PC-3 (cell line): Measurements from ENCODE around the gene GAS7. TPM values are rescaled to one million over a fixed set of nuclear protein-coding genes. Genes with fewer than 3 reads are reported as not detected.

Experiments
- ATAC-seq: fragments of 200-7000 bp; cut with Tn5 transposase; 2 replicates; pipeline ENCODE4 v1.9.1; 2020; ENCODE audit warnings: mild to moderate bottlenecking, moderate library complexity
- BruUV-seq: library from RNA; stranded (reverse); fragments of 400-500 nt; replicated peaks from 2 replicates; lab custom pipeline; 2021; lab: Mats Ljungman, UMichigan
- CTCF ChIA-PET: fragments of 300-600 bp; sonication (Branson Sonifier 250); formaldehyde crosslinking; loops from one replicate; lab custom pipeline; 2022; ENCODE audit warnings: antibody characterized with exemption; lab: Charles Lee
- POLR2A ChIA-PET: fragments of 300-600 bp; sonication (Branson Sonifier 250); formaldehyde crosslinking; loops from one replicate; lab custom pipeline; 2022; ENCODE audit warnings: antibody characterized with exemption; ENCODE audit not compliant: unreplicated experiment; lab: Charles Lee
- DNase-seq: peaks from one replicate; pipeline ENCODE4 v3.0.0-alpha.2; 2015
- H2AFZ ChIP-seq: fragments of 300-600 bp; sonication (generic); 2 replicates; pipeline ENCODE4 v1.6.0; 2016; ENCODE audit warnings: antibody characterized with exemption, low read length
- H3F3A ChIP-seq: fragments of 300-600 bp; sonication (generic); one replicate; pipeline ENCODE4 v1.6.0; 2017; ENCODE audit warnings: antibody characterized with exemption, low read length, control low read depth, mild to moderate bottlenecking; ENCODE audit not compliant: unreplicated experiment
- H3K27ac ChIP-seq: fragments of 300-600 bp; sonication (generic); 2 replicates; pipeline ENCODE4 v1.5.1; 2016; ENCODE audit warnings: mild to moderate bottlenecking, low read length
- H3K27me3 ChIP-seq: fragments of 300-600 bp; sonication (generic); 2 replicates; pipeline ENCODE4 v1.6.1; 2016; ENCODE audit warnings: low read length, mixed read lengths
- H3K36me3 ChIP-seq: fragments of 300-600 bp; sonication (generic); 2 replicates; pipeline ENCODE4 v1.6.1; 2016; ENCODE audit warnings: low read depth, mixed run types, low read length, mixed read lengths
- H3K4me1 ChIP-seq: fragments of 300-600 bp; sonication (generic); 2 replicates; pipeline ENCODE4 v1.5.1; 2016; ENCODE audit warnings: low read length; ENCODE audit not compliant: insufficient read depth
- H3K4me2 ChIP-seq: fragments of 300-600 bp; sonication (generic); 2 replicates; pipeline ENCODE4 v1.6.0; 2016; ENCODE audit warnings: low read length
- H3K4me3 ChIP-seq: fragments of 300-600 bp; sonication (generic); 2 replicates; pipeline ENCODE4 v1.5.1; 2016; ENCODE audit warnings: mild to moderate bottlenecking, low read length, mixed read lengths
- H3K79me2 ChIP-seq: fragments of 300-600 bp; sonication (generic); 2 replicates; pipeline ENCODE4 v1.6.1; 2017; ENCODE audit warnings: low read length, mixed read lengths
- H3K9ac ChIP-seq: fragments of 300-600 bp; sonication (generic); 2 replicates; pipeline ENCODE4 v1.6.0; 2016; ENCODE audit warnings: mild to moderate bottlenecking, low read length
- H3K9me2 ChIP-seq: fragments of 300-600 bp; sonication (generic); replicated peaks from 2 replicates; pipeline ENCODE4 v1.6.1; 2016; ENCODE audit warnings: mixed run types, low read length, mixed read lengths
- H3K9me3 ChIP-seq: fragments of 300-600 bp; sonication (generic); 2 replicates; pipeline ENCODE4 v1.6.1; 2016; ENCODE audit warnings: low read length, mixed read lengths
- H4K20me1 ChIP-seq: fragments of 300-600 bp; sonication (generic); 2 replicates; pipeline ENCODE4 v1.6.1; 2016; ENCODE audit warnings: low read length, mixed read lengths
- CTCF ChIP-seq: fragments of 300-600 bp; sonication (generic); conservative IDR thresholded peaks from 2 replicates; pipeline ENCODE4 v1.5.1; 2017; ENCODE audit warnings: antibody characterized with exemption, low read depth, mild to moderate bottlenecking, low read length
- EZH2 ChIP-seq: fragments of 300-600 bp; sonication (generic); IDR thresholded peaks from one replicate; pipeline ENCODE4 v1.6.1; 2017; ENCODE audit warnings: antibody characterized with exemption, mild to moderate bottlenecking, low read length; ENCODE audit not compliant: unreplicated experiment
- EZH2phosphoT487 ChIP-seq: fragments of 300-600 bp; sonication (generic); IDR thresholded peaks from 2 replicates; pipeline ENCODE4 v1.6.1; 2018; ENCODE audit warnings: mild to moderate bottlenecking, antibody characterized with exemption, low read length, borderline replicate concordance
- intact Hi-C: fragments of 100-400 bp; cut with micrococcal nuclease; formaldehyde crosslinking; loops from 2 replicates; pipeline ENCODE4 v1.9.0; 2023
- total RNA-seq: library from RNA; depleted of rRNA; stranded (reverse); fragments of >200 nt; gene quantifications from 2 replicates; pipeline ENCODE4 v1.2.3, GENCODE V29; 2014

GAS7 gene
- total RNA-seq, 1 experiment from 2014 or later: not detected

- intact Hi-C loops: no loop called here
- Histone ChIP-seq H4K20me1 (no peaks in the 10 kb centered on the region), H2AFZ (no peak overlapping the region), H3K27me3 (no peaks in the 10 kb centered on the region), H3F3A (no peaks in the 10 kb centered on the region), H3K9me2 (no peaks in the 10 kb centered on the region), H3K36me3 (no peaks in the 10 kb centered on the region; the same call in 1 of the 2 replicates), H3K4me3 (no peak overlapping the region), H3K9ac (no peak overlapping the region), H3K79me2 (no peaks in the 10 kb centered on the region), H3K4me2 (no peak overlapping the region), H3K27ac (no peak overlapping the region), H3K9me3 (no peaks in the 10 kb centered on the region), H3K4me1 (peaks cover 11% of the 10 kb centered on the region; the same call in 1 of the 2 replicates)
- DNase-seq: no peak
- ChIA-PET POLR2A (no interaction called here), CTCF (interaction anchor here (0.6 kb wide), 1 partner anchor 25 kb away, joined by 3 read pairs; no protein-coding TSS in a partner anchor)
- BruUV-seq: no TSS peak
- ATAC-seq: no peak
- TF ChIP-seq EZH2phosphoT487: no peak
- TF ChIP-seq EZH2: no peak
- no peak for TF ChIP-seq CTCF
These were observed 293.9 kb downstream of the GAS7 start for GRCh38 chr17:9904277-9905077.

GRCh38 chr17:9902120-9902519 is 296.3 kb downstream of the GAS7 start:
- H3K79me2 ChIP-seq: no peaks in the 10 kb centered on the region
- no peaks in the 10 kb centered on the region for H4K20me1 ChIP-seq
- H3K9me3 ChIP-seq: no peaks in the 10 kb centered on the region
- intact Hi-C loops: no loop called here
- H3K9ac ChIP-seq: no peak overlapping the region
- H3K36me3 ChIP-seq: no peaks in the 10 kb centered on the region; the same call in 1 of the 2 replicates
- no peak overlapping the region for H3K4me2 ChIP-seq
- TF ChIP-seq EZH2phosphoT487 (no peak), EZH2 (no peak), CTCF (no peak)
- no peaks in the 10 kb centered on the region for H3F3A ChIP-seq
- CTCF ChIA-PET: no interaction called here
- POLR2A ChIA-PET: no interaction called here
- H3K9me2 ChIP-seq: no peaks in the 10 kb centered on the region
- H3K4me3 ChIP-seq: no peak overlapping the region
- no TSS peak for BruUV-seq
- DNase-seq: no peak
- ATAC-seq: no peak
- H2AFZ ChIP-seq: no peak overlapping the region
- peaks cover 11% of the 10 kb centered on the region; the same call in 1 of the 2 replicates for H3K4me1 ChIP-seq
- no peaks in the 10 kb centered on the region for H3K27me3 ChIP-seq
- no peak overlapping the region for H3K27ac ChIP-seq

GRCh38 chr17:9900784-9901183 is 297.6 kb downstream of the GAS7 start:
- no peaks in the 10 kb centered on the region for H3K9me3 ChIP-seq
- H3K27ac ChIP-seq: no peak overlapping the region
- no peak overlapping the region for H3K4me3 ChIP-seq
- H2AFZ ChIP-seq: no peak overlapping the region
- no peaks in the 10 kb centered on the region for H4K20me1 ChIP-seq
- no peaks in the 10 kb centered on the region for H3K27me3 ChIP-seq
- CTCF ChIA-PET: no interaction called here
- no peaks in the 10 kb centered on the region for H3K36me3 ChIP-seq
- H3K4me2 ChIP-seq: no peak overlapping the region
- TF ChIP-seq EZH2phosphoT487 (no peak), EZH2 (no peak), CTCF (no peak)
- H3F3A ChIP-seq: no peaks in the 10 kb centered on the region
- no peaks in the 10 kb centered on the region for H3K9me2 ChIP-seq
- intact Hi-C loops: no loop called here
- no peak overlapping the region for H3K9ac ChIP-seq
- peaks cover 11% of the 10 kb centered on the region; the same call in 1 of the 2 replicates for H3K4me1 ChIP-seq
- BruUV-seq: no TSS peak
- POLR2A ChIA-PET: no interaction called here
- no peaks in the 10 kb centered on the region for H3K79me2 ChIP-seq
- ATAC-seq (no peak; the same call in 1 of the 2 replicates), DNase-seq (peak; percentile 47)
